ENCODE results near the gene FAM53B.

The FAM53B gene

DNA sequence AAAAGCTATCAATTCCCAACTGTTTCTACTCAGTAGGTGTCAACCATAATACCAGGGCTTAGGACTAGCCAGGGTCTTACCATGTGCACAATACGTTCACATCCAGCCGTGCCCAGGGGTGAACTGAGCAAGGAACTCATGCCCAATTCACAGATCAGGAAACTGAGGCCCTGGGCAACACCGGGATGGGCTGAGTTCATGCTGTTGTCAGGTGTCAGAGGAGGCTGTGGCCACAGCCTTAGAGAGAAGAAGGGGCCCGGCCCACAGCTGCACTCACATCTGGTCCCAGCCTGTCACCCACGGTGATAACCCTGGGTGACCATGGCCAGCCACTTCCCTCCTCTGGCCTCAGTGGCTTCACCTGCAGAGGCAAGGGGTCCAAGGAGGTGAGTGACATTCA lies 92.0 kb downstream of the FAM53B start:
- TF ChIP-seq, protein P1, sequence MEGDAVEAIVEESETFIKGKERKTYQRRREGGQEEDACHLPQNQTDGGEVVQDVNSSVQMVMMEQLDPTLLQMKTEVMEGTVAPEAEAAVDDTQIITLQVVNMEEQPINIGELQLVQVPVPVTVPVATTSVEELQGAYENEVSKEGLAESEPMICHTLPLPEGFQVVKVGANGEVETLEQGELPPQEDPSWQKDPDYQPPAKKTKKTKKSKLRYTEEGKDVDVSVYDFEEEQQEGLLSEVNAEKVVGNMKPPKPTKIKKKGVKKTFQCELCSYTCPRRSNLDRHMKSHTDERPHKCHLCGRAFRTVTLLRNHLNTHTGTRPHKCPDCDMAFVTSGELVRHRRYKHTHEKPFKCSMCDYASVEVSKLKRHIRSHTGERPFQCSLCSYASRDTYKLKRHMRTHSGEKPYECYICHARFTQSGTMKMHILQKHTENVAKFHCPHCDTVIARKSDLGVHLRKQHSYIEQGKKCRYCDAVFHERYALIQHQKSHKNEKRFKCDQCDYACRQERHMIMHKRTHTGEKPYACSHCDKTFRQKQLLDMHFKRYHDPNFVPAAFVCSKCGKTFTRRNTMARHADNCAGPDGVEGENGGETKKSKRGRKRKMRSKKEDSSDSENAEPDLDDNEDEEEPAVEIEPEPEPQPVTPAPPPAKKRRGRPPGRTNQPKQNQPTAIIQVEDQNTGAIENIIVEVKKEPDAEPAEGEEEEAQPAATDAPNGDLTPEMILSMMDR (IDR thresholded peaks at IDR 0.05), result no peak
- TF ChIP-seq ZFX (IDR thresholded peaks at IDR 0.05; ENCODE audit: borderline replicate concordance), result no peak

DNA sequence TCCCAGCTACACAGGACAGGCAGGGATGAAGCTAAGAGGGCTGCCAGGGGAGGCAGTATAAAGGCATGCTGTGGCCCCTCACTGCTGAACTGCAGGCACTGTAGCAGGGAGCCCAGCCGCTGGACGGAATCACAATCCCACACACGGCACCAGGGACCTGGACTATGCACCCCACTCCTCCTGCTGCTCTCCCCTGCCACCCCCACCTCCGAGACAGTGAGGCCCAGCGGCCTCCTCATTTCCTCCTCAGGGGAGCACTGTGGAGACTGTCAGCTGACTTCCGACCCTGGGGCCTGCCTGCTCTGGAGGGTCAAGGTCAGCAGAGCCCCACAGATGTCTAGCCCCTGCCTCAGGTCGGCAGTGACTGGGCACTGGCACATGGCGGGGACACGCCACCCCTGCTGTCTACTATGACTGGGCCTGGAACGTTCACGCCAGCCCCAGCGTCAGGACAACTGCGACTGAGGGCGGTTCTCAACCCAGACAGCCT lies 92.7 kb downstream of the FAM53B start:
- no peak overlapping the region for H3K27ac ChIP-seq
- no peak for TF ChIP-seq ZFX (IDR thresholded peaks at IDR 0.05; ENCODE audit: borderline replicate concordance)
- TF ChIP-seq, protein P1 (IDR thresholded peaks at IDR 0.05), result no peak

More for the DNA sequence above, 92.0 kb downstream of the FAM53B start:
- no peak overlapping the region for H3K27ac ChIP-seq

DNA sequence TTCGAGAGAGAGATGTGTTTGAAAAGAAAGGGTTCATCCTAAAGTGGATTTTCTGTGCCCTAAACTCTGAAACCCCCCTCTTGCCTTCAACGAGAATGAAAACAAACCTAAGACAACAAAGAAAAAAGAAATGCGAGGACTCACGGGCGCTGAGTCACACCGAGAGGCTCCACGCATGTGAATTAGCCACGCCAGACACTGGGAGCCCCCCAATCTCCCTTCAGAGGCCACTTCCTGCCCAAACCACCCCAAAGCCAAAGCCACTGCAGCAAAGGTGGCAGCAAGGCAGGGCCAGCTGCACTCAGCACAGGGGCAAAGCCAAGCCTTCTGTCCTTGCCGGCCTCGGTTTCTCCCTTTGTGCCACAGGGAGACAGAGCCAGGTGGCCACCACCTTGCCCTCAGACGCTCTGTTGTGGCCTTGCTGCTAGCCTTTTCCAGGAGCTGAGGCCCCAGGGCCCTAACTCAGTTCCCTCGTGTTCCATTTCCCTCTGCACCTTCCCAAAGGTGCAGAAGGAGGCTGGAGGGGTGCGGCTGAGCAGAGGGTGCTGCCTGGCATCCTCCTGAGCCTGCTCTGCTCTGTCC lies 93.3 kb downstream of the FAM53B start:
- no peak for TF ChIP-seq ZFX (IDR thresholded peaks at IDR 0.05; ENCODE audit: borderline replicate concordance)
- TF ChIP-seq, protein P1 (IDR thresholded peaks at IDR 0.05), result no peak
- no peak overlapping the region for H3K27ac ChIP-seq

DNA sequence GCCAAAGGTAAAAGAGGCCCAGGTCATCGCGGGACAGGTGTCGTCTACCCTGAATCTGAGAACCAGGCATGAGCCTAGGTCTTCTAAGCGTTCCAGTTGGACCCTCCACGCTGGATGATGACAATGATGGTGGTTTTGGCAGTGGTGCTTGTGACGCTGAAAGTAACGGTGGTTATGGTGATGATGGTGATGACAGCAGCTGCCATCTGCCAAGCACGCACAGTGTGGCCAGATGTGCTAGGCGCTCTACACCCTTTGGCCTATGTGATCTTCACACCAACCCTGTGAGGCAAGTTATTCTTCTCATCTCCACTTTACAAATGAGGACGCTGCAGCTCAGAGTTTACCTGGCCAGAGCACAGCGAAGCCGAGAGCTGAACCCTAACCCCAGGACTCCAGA lies 93.9 kb downstream of the FAM53B start:
- TF ChIP-seq ZFX (IDR thresholded peaks at IDR 0.05; ENCODE audit: borderline replicate concordance), result no peak
- TF ChIP-seq, protein P1 (IDR thresholded peaks at IDR 0.05), result no peak
- H3K27ac ChIP-seq, result no peak overlapping the region

DNA sequence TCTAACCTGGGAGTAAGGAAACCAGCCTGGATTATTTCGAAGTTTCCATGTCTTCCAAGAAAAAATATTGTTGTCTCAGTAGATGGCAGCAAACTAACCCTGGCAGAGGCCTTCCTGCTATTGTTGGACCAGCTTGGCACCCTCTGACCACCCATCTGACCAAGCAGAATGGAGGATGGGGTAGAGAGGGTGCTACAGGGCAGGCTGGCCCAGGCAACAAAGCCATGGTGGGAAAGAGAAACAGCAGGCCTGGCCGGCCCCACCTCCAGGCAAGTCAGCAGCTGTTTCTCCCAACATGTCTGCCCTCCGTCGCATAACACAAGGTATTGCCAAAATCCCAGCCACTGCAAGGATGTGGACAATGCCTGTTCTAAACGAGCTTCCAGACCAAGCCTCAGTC lies 95.0 kb downstream of the FAM53B start:
- no peak overlapping the region for H3K27ac ChIP-seq
- TF ChIP-seq, protein P1 (IDR thresholded peaks at IDR 0.05), result no peak
- no peak for TF ChIP-seq ZFX (IDR thresholded peaks at IDR 0.05; ENCODE audit: borderline replicate concordance)

DNA sequence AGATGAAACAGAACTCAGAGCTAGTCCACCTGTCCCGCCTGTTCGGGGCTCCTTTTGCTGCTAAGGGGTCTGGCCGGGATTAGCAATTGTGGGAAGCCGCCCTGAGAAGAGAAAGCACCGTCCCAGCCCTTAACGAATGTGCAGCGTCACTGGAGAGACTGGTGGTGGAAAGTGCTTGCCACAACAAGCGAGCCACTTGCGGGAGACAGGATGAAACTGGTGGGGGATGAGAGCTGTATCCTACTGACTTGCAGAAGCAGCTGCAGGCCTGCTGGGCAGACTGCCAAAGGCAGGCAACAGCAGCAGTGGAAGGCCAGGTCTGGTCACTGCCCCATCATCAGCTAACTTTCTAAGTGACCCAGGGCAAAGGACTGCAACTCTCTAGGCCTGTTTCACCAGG lies 95.4 kb downstream of the FAM53B start:
- TF ChIP-seq ZFX (IDR thresholded peaks at IDR 0.05; ENCODE audit: borderline replicate concordance), result no peak
- TF ChIP-seq, protein P1 (IDR thresholded peaks at IDR 0.05), result no peak
- no peak overlapping the region for H3K27ac ChIP-seq

DNA sequence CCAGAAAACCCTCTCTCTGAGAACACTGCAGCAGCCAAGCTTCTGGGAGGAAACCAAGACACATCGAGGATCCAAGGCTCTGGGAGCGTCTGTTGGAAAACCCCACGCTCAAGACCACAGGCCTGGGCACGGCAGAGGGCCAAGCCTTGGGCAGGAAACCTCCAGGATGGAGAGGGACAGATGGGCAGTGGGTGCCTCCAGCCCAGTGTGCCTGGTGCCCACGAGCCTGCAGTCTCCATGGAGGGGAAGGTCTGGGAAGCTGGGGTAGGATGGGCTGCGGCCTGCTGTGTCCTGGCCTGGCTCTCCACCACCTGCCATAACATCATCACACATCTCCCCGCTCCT lies 96.1 kb downstream of the FAM53B start:
- H3K27ac ChIP-seq, result no peak overlapping the region
- TF ChIP-seq ZFX (IDR thresholded peaks at IDR 0.05; ENCODE audit: borderline replicate concordance), result no peak
- TF ChIP-seq, protein P1 (IDR thresholded peaks at IDR 0.05), result no peak

All from 22Rv1 (cell line).